Gastroesophageal sphincter (tissue), 4 donors: ENCODE data around the gene HPCAL1. TPM values are rescaled to one million over a fixed set of nuclear protein-coding genes. Genes with fewer than 3 reads are reported as not detected.

ENCODE experiments used
- ATAC-seq: fragments of 150-250 bp; one replicate; pipeline ENCODE4 v1.9.1; 2016; ENCODE audit warnings: mild to moderate bottlenecking, moderate library complexity
- H3K27ac ChIP-seq, 4 donors: fragments of 200-600 bp; sonication (generic) in 3 of 4; 1 replicate in 3 of 4; 2 replicates in 1 of 4; pipeline ENCODE4 v1.5.1; 2016 to 2019
- H3K27me3 ChIP-seq: fragments of 200-600 bp; sonication (generic); one replicate; pipeline ENCODE4 v1.5.1; 2019
- H3K36me3 ChIP-seq, 2 donors: fragments of 200-600 bp; sonication (generic); one replicate each; pipeline ENCODE4 v1.5.1; 2019; ENCODE audit warnings: control low read depth in 1 of 2
- H3K4me1 ChIP-seq, 3 donors: fragments of 200-600 bp; sonication (generic); 1 replicate in 2 of 3; 2 replicates in 1 of 3; pipeline ENCODE4 v1.5.1; 2016 to 2019; ENCODE audit warnings: control low read depth in 2 of 3
- H3K4me3 ChIP-seq, 2 donors: fragments of 200-600 bp; sonication (generic); one replicate each; pipeline ENCODE4 v1.5.1; 2019; ENCODE audit warnings: mild to moderate bottlenecking in 1 of 2, moderate library complexity in 1 of 2
- H3K9me3 ChIP-seq, 3 donors: fragments of 200-600 bp; sonication (generic); one replicate each; pipeline ENCODE4 v1.5.1; 2017 to 2019; ENCODE audit warnings: control low read depth in 2 of 3
- EP300 ChIP-seq: sonication (generic); formaldehyde crosslinking; IDR thresholded peaks from one replicate; pipeline ENCODE4 v1.6.1; 2017; ENCODE audit warnings: antibody characterized with exemption, mild to moderate bottlenecking
- POLR2A ChIP-seq, 2 donors: fragments of 450-650 bp; IDR thresholded peaks; one replicate each; pipeline ENCODE4 v1.6.1; 2017; ENCODE audit warnings: antibody characterized with exemption in 2 of 2, mild to moderate bottlenecking in 2 of 2, moderate library complexity in 1 of 2
- POLR2AphosphoS5 ChIP-seq: sonication (generic); formaldehyde crosslinking; IDR thresholded peaks from one replicate; pipeline ENCODE4 v1.6.1; 2017; ENCODE audit warnings: antibody characterized with exemption
- WGBS, 2 donors: methylation state at CpG; one replicate each; pipeline ENCODE4 v1.1.5; 2018; ENCODE audit warnings: low coverage in 1 of 2; 5-methylcytosine and 5-hydroxymethylcytosine counted together
- total RNA-seq, 4 donors: library from RNA; depleted of rRNA; stranded (reverse); fragments of >200 nt; gene quantifications; one replicate each; pipeline ENCODE4 v1.1.0, GENCODE V29; 2016
- TF ChIP-seq, protein P1 (sequence below), 4 experiments: fragments of 200-600 bp in 2 of 4; fragments of 450-650 bp in 2 of 4; sonication (generic) in 1 of 4; IDR thresholded peaks; one replicate each; pipeline ENCODE4 v1.5.1; 2017 to 2019; ENCODE audit warnings: antibody characterized with exemption in 4 of 4, mild to moderate bottlenecking in 2 of 4, moderate library complexity in 2 of 4

Gene HPCAL1
- total RNA-seq, 4 donors from 2014 or later: 17.0 to 42.1 (median 29.8) TPM

DNA sequence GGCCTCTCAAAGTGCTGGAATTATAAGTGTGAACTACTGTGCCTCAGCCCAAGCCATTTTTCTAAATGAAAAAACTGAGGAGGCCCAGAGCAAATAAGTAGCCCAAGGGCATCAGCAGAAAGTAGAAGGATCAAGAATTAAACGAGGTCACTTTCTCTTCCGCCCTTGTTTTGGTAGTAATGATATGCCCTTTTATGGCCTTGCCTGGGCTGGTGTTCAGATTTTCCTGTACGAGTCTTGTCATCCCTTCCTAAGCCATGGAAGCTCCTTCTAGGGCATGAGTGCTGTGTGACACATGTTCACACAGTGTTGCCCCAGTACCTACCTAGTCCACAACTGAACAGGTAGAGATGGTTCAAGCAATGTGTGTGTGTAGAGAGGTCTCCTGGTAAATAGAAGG is 6.6 kb downstream of the HPCAL1 start:
- Histone ChIP-seq H3K9me3 (no peaks in the 10 kb centered on the region), H3K36me3 (no peaks in the 10 kb centered on the region), H3K4me1 (peaks cover 0 to 27% (median 5%) of the 10 kb centered on the region in 3 donors), H3K27me3 (no peaks in the 10 kb centered on the region), H3K27ac (no peak overlapping the region), H3K4me3 (no peak overlapping the region)
- 45 to 75% methylated on average over 2 to 3 of the region's 3 CpGs for WGBS, 2 donors
- ATAC-seq: no peak
- TF ChIP-seq POLR2AphosphoS5 (no peak), EP300 (no peak), POLR2A (IDR thresholded peaks at IDR 0.05) (no peak)
- TF ChIP-seq, protein P1, sequence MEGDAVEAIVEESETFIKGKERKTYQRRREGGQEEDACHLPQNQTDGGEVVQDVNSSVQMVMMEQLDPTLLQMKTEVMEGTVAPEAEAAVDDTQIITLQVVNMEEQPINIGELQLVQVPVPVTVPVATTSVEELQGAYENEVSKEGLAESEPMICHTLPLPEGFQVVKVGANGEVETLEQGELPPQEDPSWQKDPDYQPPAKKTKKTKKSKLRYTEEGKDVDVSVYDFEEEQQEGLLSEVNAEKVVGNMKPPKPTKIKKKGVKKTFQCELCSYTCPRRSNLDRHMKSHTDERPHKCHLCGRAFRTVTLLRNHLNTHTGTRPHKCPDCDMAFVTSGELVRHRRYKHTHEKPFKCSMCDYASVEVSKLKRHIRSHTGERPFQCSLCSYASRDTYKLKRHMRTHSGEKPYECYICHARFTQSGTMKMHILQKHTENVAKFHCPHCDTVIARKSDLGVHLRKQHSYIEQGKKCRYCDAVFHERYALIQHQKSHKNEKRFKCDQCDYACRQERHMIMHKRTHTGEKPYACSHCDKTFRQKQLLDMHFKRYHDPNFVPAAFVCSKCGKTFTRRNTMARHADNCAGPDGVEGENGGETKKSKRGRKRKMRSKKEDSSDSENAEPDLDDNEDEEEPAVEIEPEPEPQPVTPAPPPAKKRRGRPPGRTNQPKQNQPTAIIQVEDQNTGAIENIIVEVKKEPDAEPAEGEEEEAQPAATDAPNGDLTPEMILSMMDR (IDR thresholded peaks at IDR 0.05): no peak

DNA sequence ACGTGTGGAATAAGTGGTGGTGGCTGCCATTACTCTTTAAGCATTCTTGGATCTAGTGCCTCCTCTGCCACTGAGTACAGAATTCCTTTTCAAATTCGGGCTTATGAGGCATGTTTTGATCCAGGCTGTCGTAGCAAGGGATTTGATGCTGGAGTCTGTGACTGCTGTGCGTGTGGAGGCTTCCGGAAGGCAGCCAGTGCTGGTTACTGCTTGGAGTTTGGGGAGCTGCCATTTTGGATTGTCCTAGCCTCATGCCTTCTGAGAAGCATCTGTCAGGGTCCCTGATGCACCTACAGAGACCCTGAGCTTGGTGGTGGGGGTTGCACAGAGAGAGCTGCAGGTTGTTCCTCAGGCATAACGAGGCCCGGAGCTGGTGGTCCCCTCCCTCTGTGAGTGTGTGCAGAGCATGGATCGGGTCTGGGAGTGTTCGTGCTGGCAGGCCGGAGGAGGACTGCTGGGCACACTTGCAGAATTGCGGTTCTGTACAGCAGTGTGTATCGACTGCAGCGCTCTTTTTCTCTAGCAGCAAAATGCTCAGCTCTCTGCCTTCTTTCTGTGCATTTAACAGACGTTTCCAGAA is 7.7 kb downstream of the HPCAL1 start:
- H3K4me3 ChIP-seq: no peak overlapping the region
- 91 to 94% methylated on average over 3 to 12 of the region's 14 CpGs for WGBS, 2 donors
- H3K27ac ChIP-seq: no peak overlapping the region
- peaks cover 0 to 16% (median 0%) of the 10 kb centered on the region in 3 donors for H3K4me1 ChIP-seq
- H3K27me3 ChIP-seq: no peaks in the 10 kb centered on the region
- no peaks in the 10 kb centered on the region for H3K36me3 ChIP-seq
- TF ChIP-seq POLR2A (IDR thresholded peaks at IDR 0.05) (no peak), POLR2AphosphoS5 (no peak), EP300 (no peak)
- TF ChIP-seq, protein P1 (IDR thresholded peaks at IDR 0.05): no peak
- no peak for ATAC-seq
- no peaks in the 10 kb centered on the region for H3K9me3 ChIP-seq

DNA sequence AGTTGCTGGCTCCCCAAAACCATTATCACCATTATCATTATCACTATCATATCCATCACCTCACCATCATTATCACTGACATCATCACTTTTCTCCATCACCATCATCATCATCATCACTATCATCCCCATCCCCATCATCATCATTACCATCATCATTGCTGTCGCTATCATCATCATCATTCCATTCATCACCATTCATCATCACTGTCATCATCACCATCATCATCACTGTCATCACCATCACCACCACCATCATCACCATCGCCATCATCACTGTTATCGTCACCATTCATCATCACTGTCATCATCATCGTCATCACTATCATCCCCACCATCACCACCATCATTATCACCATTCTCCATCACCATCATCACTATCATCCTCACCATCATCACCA is 9.0 kb downstream of the HPCAL1 start:
- Histone ChIP-seq H3K27me3 (no peaks in the 10 kb centered on the region), H3K4me3 (no peak overlapping the region), H3K27ac (no peak overlapping the region), H3K36me3 (no peaks in the 10 kb centered on the region), H3K9me3 (no peaks in the 10 kb centered on the region), H3K4me1 (peaks cover 0 to 12% (median 0%) of the 10 kb centered on the region in 3 donors)
- TF ChIP-seq POLR2AphosphoS5: no peak
- no peak for TF ChIP-seq EP300
- TF ChIP-seq POLR2A (IDR thresholded peaks at IDR 0.05): no peak
- TF ChIP-seq, protein P1 (IDR thresholded peaks at IDR 0.05): no peak
- no peak for ATAC-seq
- 75 to 94% methylated on average over 4 of the region's 4 CpGs for WGBS, 2 donors

DNA sequence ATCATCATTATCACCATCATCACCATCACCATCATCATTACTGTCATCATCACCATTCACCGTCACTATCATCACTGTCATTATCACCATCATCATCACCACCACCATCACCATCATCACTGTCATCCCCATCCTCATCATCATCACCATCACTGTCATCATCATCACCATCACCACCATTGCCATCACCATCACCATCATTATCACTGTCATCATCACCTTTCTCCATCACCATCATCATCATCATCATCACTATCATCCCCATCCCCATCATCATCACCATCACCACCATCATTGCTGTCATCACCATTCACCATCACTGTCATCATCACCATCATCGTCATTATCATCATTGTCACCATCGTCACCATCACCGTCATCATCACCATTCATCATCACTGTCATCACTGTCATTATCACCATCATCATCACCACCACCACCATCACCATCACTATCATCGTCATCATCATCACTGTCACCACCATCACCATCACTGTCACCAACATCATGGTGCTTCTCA is 9.8 kb downstream of the HPCAL1 start:
- Histone ChIP-seq H3K4me1 (peaks cover 0 to 4% (median 0%) of the 10 kb centered on the region in 3 donors), H3K4me3 (no peak overlapping the region), H3K9me3 (no peaks in the 10 kb centered on the region), H3K27me3 (no peaks in the 10 kb centered on the region), H3K27ac (no peak overlapping the region), H3K36me3 (no peaks in the 10 kb centered on the region)
- TF ChIP-seq POLR2AphosphoS5 (no peak), EP300 (no peak), POLR2A (IDR thresholded peaks at IDR 0.05) (no peak)
- TF ChIP-seq, protein P1 (IDR thresholded peaks at IDR 0.05): no peak
- 84 to 94% methylated on average over 5 of the region's 5 CpGs for WGBS, 2 donors
- no peak for ATAC-seq

DNA sequence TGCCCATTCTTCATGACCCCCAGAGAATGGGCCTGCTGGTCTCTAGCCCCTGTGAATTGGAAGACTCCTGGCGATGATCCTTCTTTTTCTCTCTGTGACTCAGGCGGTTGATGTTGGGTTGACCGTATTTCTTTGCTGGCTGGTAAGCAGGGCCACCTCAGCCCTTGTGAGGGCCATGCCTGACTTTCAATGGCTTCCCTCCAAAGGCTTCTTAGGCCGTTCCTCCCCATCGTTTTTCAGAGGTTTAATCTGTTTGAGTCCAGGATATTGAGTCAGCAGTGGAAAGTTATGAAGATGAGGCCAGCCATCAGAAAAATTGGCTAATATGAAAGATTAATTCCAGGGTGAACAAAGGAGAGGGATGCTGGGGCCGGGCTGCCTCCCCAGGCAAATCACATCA is 13.6 kb downstream of the HPCAL1 start:
- Histone ChIP-seq H3K36me3 (no peaks in the 10 kb centered on the region), H3K4me3 (no peak overlapping the region), H3K27ac (no peak overlapping the region), H3K4me1 (no peaks in the 10 kb centered on the region), H3K27me3 (no peaks in the 10 kb centered on the region), H3K9me3 (no peaks in the 10 kb centered on the region)
- no peak for TF ChIP-seq POLR2A (IDR thresholded peaks at IDR 0.05)
- TF ChIP-seq, protein P1 (IDR thresholded peaks at IDR 0.05): no peak
- TF ChIP-seq POLR2AphosphoS5: no peak
- TF ChIP-seq EP300: no peak
- 52 to 87% methylated on average over 6 of the region's 6 CpGs for WGBS, 2 donors
- ATAC-seq: no peak
